Endothelial cell of umbilical vein (primary cell): Measurements from ENCODE around the gene HMG20A.

Source experiments
- CTCF ChIP-seq, 2 donors: IDR thresholded peaks; 1 replicate in 1 of 2; 2 replicates in 1 of 2; pipeline ENCODE4 v1.5.1; 2011; ENCODE audit warnings: low read length in 2 of 2, mild to moderate bottlenecking in 2 of 2, moderate library complexity in 2 of 2, control low read depth in 1 of 2, inconsistent platforms in 1 of 2, low read depth in 1 of 2; ENCODE audit not compliant: insufficient read depth in 1 of 2; ENCODE audit errors: extremely low read depth in 1 of 2
- EZH2 ChIP-seq: IDR thresholded peaks from 2 replicates; pipeline ENCODE4 v1.6.1; 2012; ENCODE audit warnings: borderline replicate concordance, low read depth, mild to moderate bottlenecking, moderate library complexity, low read length, inconsistent platforms; ENCODE audit not compliant: severe bottlenecking
- GATA2 ChIP-seq: IDR thresholded peaks from 2 replicates; pipeline ENCODE4 v1.7.0; 2011; ENCODE audit warnings: low read depth, mild to moderate bottlenecking, moderate library complexity, mixed read lengths, low read length; ENCODE audit not compliant: insufficient read length, insufficient read depth
- POLR2AphosphoS5 ChIP-seq: IDR thresholded peaks from 2 replicates; pipeline ENCODE4 v1.6.1; 2012; ENCODE audit warnings: low read depth, mild to moderate bottlenecking, control low read depth, low read length, moderate library complexity; ENCODE audit not compliant: insufficient read depth

DNA sequence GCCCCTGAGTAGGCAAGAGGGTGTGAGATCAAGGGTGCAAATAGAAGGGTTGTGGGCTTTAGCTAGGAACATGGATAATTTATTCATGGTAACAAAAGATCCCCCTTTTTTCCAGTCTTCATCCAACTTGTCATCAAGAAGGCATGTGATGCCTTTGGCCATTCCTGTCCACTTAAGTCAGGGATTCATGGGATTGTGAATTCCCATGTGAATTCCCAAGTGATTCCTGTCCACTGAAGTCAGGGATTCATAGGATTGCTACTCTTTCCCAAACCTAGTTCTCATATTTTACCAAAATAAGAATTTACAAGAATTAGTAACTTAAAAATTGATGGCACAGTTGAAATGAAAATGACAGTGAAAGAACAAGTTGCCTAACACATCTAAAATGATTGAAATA, 40.8 kb downstream of the HMG20A start:
- TF ChIP-seq CTCF (IDR thresholded peaks at IDR 0.05; ENCODE audit: extremely low read depth in 1 of 2, insufficient read depth in 1 of 2, low read depth in 1 of 2, low read length in 2 of 2): no peak
- TF ChIP-seq EZH2: no peak
- no peak for TF ChIP-seq POLR2AphosphoS5
- TF ChIP-seq GATA2: no peak
